SKM-1 treated with dmso at 0.1 percent for 144 hours (cell line): ENCODE measurements around the gene LUC7L2.
"Not testable (repeated sequence)": the region's sequence is repeated elsewhere in the genome, so short reads cannot be mapped to it uniquely, and the experiment has no call there.

Source experiments
- DNase-seq: peaks from one replicate; lab custom pipeline; 2025; ENCODE audit not compliant: unreplicated experiment; lab: John Stamatoyannopoulos, UW

Gene LUC7L2

DNA sequence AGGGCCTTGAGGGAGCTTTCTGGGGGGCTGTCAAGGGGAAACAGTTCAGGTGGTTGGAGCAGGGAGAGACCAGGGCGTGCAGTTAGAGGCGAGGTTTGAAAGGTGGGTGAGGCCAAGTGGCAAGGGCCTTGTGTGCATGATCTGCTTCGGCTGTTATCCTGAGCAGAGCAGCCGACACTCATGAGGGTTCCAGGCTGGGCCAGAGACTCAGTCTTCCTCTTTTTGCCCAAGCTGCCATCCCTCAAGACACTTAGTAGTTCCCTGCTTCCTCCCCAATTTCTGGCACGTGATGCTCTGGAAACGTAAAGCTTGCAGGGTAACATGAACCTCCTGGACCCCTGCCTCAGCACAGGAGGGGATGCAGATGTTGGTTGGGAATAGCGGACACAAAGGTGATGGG is 79.7 kb downstream of the LUC7L2 start:
- no peak for DNase-seq

DNA sequence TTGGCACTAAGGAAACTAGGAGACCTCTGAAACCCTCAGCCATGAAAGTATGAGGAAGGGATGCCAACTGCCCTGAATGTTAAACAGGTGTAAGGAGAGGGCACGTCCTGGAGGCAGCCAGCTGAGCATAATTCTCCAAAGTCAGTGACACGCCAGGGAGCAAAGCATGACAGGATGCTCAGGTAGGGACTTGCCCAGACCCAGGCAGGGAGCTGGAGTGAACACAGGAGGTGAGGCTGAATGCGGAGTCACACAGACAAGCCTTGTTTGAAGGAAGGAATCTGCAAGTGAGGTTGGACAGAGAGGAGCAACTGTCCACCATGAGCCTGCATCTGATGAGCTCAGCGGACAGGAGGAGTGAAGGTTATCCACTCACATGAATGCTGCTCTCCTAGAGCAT is 82.3 kb downstream of the LUC7L2 start:
- DNase-seq, result no peak

DNA sequence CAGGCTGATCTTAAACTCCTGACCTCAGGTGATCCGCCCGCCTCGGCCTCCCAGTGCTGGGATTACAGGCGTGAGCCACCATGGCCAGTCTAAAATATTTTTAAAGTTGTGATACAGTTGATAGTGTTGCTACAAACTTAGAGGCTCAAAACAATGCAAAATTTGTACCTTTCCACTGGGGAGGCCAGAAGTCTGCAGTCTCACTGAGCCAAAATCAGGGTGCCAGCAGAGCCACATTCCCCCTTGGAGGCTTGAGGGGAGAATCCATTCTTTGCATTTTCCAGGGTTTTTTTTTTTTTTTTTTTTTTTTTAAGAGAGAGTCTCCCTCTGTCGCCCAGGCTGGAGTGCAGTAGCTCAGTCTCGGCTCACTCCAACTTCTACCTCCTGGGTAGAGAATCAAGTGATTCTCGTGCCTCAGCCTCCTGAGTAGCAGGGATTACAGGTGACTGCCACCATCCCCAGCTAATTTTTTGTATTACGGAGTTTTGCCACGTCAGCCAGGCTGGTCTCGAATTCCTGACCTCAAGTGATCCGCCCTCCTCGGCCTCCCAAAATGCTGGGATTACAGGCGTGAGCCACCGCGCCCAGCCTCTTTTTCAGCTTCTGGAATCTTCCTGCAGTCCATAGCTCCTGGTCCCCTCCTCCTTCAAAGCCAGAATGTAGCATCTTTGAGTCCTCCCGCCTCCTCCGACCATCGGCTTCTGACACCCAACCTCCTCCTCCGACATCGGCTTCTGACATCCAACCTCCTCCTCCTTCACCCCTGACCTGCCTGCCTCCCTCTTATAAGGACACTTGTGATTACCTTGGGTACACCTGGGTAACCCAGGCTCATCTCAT is 86.6 kb downstream of the LUC7L2 start:
- no peak for DNase-seq

DNA sequence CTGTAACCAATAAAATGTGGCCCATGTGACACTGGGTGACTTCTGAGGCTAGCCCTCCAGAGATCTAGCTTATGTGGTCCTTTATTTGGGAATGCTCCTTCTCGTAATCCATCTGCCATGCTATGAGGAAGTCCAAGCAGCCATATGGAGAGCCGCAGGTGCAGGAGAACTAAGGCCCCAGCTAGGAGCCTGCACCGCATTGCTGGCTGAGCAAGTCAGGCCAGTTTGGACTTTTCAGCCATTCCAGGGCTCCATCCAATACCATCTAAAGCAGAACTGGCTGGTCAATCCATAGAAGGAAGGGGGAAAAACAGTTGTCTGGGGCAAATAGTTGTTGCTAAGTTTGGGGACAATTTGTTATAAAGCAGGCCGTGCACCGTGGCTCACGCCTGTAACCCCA is 91.2 kb downstream of the LUC7L2 start:
- no peak for DNase-seq

DNA sequence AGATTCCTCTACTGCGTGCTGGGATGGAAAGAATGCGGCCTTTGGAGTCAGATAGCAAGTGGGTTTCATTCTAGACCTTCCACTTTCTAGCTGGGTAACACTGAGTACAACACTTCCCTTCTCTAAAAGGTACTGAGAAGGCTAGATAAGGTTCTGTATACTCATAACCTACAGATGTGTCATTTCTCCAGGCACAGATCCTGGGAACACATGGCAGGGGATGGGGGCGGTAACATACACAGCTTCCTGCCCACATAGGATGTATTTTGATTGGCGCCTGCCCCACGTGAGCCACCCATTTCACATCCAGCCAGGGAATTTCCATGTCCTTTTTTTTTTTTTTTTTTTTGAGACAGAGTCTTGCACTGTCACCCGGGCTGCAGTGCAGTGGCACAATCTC is 91.9 kb downstream of the LUC7L2 start:
- DNase-seq, result no peak

DNA sequence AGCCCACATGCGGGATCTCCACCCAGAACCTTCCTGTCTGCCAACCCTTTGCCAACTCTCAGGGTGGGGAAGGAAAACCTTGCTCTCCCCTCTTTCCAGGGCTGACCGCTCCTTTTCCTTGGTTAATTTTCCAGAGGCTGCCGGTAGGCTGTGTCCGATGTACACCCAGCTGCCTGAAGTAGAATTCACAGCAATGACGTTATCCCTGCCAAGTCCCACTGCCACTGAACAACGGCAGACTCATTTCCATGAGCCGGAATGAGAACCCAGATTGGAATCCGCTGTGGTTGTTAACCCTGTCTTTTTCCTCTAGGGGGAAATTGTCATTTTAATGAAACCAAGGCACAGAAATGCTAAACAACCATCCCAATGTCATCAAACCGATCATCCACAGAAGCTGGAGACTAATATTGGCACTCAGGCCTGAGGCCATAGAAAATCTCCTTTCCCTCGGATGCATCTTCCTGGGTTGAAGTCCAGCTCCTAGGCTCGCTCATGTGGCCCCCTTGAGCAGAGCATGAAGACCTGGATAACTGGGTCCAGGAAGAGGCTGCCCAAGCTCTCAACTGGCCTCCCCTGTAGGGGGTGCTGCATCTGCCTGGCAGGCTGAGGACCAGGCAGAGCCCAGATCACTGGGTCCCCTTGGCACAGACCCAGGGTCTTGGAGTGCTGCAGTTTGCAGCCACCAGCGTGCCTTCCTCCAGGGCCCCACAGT is 93.4 kb downstream of the LUC7L2 start:
- DNase-seq, result no peak

DNA sequence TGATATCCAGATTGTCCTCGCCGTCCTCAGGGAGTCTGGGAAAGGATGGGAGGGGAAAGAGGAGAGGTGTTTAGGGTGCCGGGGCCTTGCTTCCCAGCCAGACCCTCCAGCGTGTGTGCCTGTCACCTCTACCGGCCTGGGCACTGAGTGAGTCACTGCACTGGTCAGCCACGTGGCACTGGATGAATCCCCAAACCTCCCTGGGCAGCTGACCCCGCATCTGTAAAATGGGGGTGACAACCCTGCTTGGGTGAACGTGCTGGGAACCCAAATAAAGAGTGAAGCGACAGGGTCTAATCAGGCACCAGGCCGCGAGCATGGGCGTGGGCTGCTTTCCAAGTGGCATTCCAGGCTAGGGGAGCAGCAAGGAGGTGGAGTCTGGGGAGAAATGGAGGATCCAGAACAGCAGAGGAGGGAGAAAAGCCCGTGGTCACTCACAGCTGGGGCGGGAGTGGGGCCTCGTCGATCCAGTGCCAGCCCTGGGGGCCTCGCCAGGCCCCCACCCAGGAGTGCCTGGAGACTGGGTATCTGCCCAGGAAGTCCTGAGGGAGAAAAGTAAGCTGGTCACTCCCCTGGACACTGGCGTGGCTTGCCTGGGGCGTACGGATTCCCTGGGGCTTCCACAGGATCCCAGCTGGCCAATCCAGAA is 94.1 kb downstream of the LUC7L2 start:
- no peak for DNase-seq

DNA sequence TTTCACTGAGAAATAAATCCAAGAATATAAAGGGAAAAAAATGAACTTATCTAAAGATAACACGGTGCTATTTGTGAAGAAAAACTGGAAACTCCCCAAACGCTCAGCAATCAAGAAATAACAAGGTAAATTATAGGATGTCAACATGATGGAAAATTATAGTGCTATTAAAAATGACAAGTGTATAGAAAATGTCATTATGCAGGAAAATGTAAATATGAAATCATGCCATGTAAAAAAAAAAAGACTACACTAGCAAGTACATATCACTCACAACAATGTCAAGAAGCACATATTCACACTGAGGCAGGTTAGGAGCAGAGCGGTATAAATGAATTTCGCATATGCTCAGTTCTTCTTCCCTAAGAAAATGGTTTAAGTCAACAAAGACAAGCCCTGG is 96.1 kb downstream of the LUC7L2 start:
- no peak for DNase-seq

DNA sequence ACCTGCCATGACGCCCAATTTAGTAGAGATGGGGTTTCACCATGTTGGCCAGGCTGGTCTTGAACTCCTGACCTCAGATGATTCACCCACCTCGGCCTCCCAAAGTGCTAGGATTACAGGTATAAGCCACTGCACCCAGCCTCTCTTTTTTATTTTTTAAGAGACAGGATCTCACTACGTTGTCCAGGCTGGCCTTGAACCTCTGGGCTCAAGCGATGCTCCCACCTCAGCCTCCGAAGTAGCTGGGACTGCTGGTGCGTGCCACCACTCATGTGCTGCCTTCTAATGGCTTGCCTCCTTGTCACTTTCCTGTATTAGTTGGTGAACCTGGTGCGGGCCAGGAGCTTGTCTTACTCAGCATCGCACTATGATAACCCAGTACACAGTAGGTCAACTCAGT is 96.8 kb downstream of the LUC7L2 start:
- DNase-seq, result no peak

DNA sequence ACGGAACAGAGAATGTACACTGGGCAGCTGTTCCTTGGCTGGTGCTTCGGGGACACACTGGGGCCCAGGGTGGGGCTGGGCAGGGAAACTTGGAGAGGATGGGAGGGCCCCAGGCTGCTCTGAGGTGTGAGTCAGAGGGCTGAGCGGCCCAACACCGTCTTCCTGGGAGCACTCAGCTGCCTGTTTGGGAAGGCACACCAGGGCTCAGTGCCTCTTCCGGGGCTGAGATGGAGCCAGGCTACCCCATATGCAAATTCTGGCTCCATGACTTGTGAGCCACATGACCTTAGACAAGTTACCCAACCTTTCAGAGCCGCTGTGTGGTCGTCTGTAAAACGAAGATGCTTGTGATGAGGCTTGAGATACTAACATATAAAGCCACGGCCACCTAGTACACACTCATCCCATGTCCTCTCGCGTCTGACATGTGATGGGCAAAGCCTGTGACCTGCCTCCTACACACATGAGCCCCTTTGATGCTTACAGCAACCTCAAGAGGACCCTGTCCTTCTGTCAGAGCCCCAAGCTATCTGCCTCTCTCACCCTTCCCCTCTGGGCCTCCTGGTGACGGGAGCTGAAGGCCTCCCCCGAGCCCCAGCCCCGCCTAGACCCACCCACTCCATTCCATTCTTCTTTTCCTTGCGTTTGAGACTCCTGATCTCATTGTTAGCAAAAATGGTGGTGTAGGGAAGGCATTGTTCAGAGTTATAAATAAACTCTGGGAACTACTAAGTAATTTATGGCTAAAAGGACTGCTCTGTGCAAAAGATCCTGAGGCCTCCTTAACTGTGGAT is 97.7 kb downstream of the LUC7L2 start:
- no peak for DNase-seq

DNA sequence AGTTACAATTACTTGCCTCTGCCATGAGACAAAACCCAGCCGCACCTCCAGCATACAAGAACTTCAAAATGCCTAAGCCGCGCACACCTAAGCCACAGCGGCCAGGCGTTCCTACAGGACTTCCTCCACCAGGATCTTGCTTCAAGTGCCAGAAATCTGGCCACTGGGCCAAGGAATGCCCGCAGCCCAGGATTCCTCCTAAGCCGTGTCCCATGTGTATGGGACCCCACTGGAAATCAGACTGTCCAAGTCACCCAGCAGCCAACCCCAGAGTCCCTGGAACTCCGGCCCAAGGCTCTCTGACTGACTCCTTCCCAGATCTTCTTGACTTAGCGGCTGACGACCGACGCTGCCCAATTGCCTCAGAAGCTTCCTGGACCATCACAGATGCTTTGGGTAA is 103.7 kb downstream of the LUC7L2 start:
- not testable (repeated sequence) for DNase-seq

DNA sequence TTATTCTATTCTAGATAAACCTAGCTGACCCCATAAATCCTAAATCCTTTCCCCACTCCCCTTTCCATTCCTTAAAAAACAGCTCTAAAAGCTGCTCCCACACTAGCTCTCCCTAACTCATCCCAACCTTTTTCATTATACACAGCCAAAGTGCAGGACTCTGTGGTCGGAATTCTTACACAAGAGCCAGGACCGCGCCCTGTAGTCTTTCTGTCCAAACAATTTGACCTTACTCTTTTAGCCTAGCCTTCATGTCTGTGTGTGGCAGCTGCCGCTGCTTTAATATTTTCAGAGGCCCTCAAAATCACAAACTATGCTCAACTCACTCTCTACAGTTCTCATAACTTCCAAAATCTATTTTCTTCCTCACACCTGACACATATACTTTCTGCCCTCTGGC is 104.8 kb downstream of the LUC7L2 start:
- not testable (repeated sequence) for DNase-seq

DNA sequence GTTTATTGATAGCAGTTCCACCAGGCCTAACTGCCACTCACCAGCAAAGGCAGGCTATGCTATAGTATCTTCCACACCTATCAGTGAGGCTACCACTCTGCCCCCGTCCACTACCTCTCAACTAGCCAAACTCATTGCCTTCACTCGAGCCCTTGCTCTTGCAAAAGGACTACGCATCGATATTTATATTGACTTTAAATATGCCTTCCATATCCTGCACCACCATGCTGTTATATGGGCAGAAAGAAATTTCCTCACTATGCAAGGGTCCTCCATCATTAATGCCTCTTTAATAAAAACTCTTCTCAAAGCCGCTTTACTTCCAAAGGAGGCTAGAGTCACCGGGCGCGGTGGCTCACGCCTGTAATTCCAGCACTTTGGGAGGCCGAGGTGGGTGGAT is 105.4 kb downstream of the LUC7L2 start:
- DNase-seq, result not testable (repeated sequence)

DNA sequence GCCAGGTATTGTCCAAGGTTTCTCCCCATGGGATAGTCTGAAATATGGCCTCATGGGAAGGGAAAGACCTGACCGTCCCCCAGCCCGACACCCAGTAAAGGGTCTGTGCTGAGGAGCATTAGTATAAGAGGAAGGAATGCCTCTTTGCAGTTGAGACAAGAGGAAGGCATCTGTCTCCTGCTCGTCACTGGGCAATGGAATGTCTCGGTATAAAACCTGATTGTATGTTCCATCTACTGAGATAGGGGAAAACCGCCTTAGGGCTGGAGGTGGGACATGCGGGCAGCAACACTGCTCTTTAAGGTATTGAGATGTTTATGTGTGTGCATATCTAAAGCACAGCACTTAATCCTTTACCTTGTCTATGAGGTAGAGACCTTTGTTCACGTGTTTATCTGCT is 108.0 kb downstream of the LUC7L2 start:
- DNase-seq, result not testable (repeated sequence)

DNA sequence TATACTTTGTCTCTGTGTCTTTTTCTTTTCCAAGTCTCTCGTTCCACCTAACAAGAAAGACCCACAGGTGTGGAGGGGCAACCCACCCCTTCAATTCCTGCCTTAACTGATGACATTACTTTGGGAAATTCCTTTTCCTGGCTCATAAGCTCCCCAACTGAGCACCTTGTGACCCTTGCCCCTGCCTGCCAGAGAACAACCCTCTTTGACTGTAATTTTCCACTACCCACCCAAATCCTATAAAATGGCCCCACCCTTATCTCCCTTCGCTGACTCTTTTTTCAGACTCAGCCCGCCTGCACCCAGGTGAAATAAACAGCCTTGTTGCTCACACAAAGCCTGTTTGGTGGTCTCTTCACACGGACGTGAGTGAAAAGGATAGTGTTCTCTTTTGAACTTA is 108.6 kb downstream of the LUC7L2 start:
- not testable (repeated sequence) for DNase-seq

DNA sequence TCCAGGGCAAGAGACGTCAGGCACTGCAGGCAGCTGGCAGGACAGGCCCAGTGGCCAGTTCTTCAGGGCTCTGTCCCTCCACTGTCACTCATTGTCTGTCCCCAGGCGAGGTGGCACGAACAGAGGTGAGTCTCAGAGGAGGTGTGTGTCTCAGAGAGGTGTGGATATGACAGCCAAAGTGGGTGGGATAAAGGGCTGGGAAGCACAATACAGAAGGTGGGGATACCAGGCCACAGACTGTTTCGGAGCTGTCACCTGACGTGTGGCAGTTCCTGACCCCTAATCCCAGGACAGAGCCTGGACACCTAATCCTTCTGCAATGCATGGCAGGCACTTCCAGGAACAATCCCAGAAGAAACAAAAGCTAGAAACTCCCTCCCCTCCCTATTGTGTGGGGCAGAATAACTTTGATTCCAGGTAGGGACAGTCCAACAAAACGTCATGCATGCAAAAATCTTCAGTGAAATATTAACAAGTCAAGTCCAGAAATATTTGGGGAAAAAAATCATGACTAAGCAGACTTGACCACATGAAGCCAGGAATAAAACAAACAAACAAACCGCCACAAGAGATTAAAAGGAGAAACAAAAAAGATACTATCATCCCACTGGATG is 112.2 kb downstream of the LUC7L2 start:
- DNase-seq, result no peak
